Vagina (tissue), 2 donors: ENCODE data around the gene RNF26.

ENCODE experiments used
- POLR2A ChIP-seq, 2 donors: fragments of 450-650 bp; IDR thresholded peaks; one replicate each; pipeline ENCODE4 v1.6.1; 2017; ENCODE audit warnings: antibody characterized with exemption in 2 of 2, mild to moderate bottlenecking in 2 of 2, moderate library complexity in 2 of 2
- POLR2AphosphoS5 ChIP-seq, 2 donors: sonication (generic); formaldehyde crosslinking; IDR thresholded peaks; one replicate each; pipeline ENCODE4 v1.9.0; 2017; ENCODE audit warnings: antibody characterized with exemption in 2 of 2, mild to moderate bottlenecking in 2 of 2, low read depth in 1 of 2; ENCODE audit not compliant: insufficient read depth in 1 of 2

GRCh38 chr11:119299416-119299815 lies 34.9 kb upstream of the RNF26 start:
- TF ChIP-seq POLR2A (IDR thresholded peaks at IDR 0.05), result no peak
- TF ChIP-seq POLR2AphosphoS5 (IDR thresholded peaks at IDR 0.05; ENCODE audit: insufficient read depth in 1 of 2, low read depth in 1 of 2), result no peak
